H1 (cell line): ENCODE results near the gene PCDH9. TPM values are rescaled to one million over a fixed set of nuclear protein-coding genes. Genes with fewer than 3 reads are reported as not detected.

ENCODE experiments used
- CTCF ChIA-PET: fragments of 300-600 bp; sonication (Branson Sonifier 250); formaldehyde crosslinking; loops from one replicate; lab custom pipeline; 2021; ENCODE audit not compliant: partially characterized antibody; lab: Charles Lee
- POLR2A ChIA-PET: fragments of 300-600 bp; sonication (Branson Sonifier 250); formaldehyde crosslinking; loops from one replicate; lab custom pipeline; 2021; ENCODE audit warnings: inconsistent platforms; ENCODE audit not compliant: partially characterized antibody; lab: Charles Lee
- DNase-seq, 2 experiments: peaks; one replicate each; pipeline versions ENCODE4 v3.0.0 to v3.0.0-alpha.2; 2010 to 2022; ENCODE audit warnings: low spot score in 2 of 2, low read depth in 1 of 2, mixed read lengths in 1 of 2
- FAIRE-seq: peaks from 2 replicates; lab custom pipeline; 2011; peaks lifted over from hg19 to GRCh38; lab: Jason Lieb, UNC
- H2AFZ ChIP-seq: 2 replicates; pipeline ENCODE4 v1.8.1; 2012; ENCODE audit warnings: low read length, inconsistent platforms
- H2AK5ac ChIP-seq: 2 replicates; pipeline ENCODE4 v1.6.1; 2013; ENCODE audit warnings: low read depth, low read length
- H2BK120ac ChIP-seq: replicated peaks from 2 replicates; pipeline ENCODE3; 2013; ENCODE audit warnings: low read depth, low read length, inconsistent platforms
- H2BK12ac ChIP-seq: 2 replicates; pipeline ENCODE4 v1.6.1; 2013; ENCODE audit warnings: low read depth, low read length
- H2BK15ac ChIP-seq: 2 replicates; pipeline ENCODE4 v1.6.1; 2013; ENCODE audit warnings: low read length
- H2BK20ac ChIP-seq: 2 replicates; pipeline ENCODE4 v1.6.1; 2013; ENCODE audit warnings: low read length
- H2BK5ac ChIP-seq: 2 replicates; pipeline ENCODE4 v1.6.1; 2013; ENCODE audit warnings: low read depth, low read length
- H3K14ac ChIP-seq: 2 replicates; pipeline ENCODE4 v1.6.1; 2013; ENCODE audit warnings: inconsistent platforms; ENCODE audit not compliant: insufficient read length
- H3K18ac ChIP-seq: 2 replicates; pipeline ENCODE4 v1.6.1; 2013; ENCODE audit warnings: low read length; ENCODE audit errors: extremely low read depth
- H3K23ac ChIP-seq: 2 replicates; pipeline ENCODE4 v1.6.1; 2013; ENCODE audit warnings: inconsistent platforms; ENCODE audit not compliant: insufficient read length
- H3K23me2 ChIP-seq: 2 replicates; pipeline ENCODE4 v1.6.1; 2013; ENCODE audit warnings: low read depth, low read length
- H3K27ac ChIP-seq: 2 replicates; pipeline ENCODE4 v1.6.1; 2011; ENCODE audit warnings: low read depth, low read length, inconsistent platforms
- H3K27me3 ChIP-seq, 4 experiments: replicated peaks in 1 of 4; 1 replicate in 1 of 4; 2 replicates in 3 of 4; pipeline versions ENCODE4 v1.6.1 to v1.8.1; 2011 to 2013; ENCODE audit warnings: low read length in 3 of 4, mild to moderate bottlenecking in 3 of 4, inconsistent platforms in 2 of 4, mixed read lengths in 2 of 4, moderate library complexity in 1 of 4; ENCODE audit not compliant: control insufficient read depth in 3 of 4, insufficient read depth in 3 of 4; ENCODE audit errors: extremely low read depth in 1 of 4
- H3K36me3 ChIP-seq, 4 experiments: 2 replicates each; pipeline versions ENCODE4 v1.6.1 to v1.8.1; 2011 to 2013; ENCODE audit warnings: mild to moderate bottlenecking in 4 of 4, low read length in 3 of 4, moderate library complexity in 2 of 4, control low read depth in 1 of 4, inconsistent platforms in 1 of 4; ENCODE audit not compliant: insufficient read depth in 4 of 4, control insufficient read depth in 2 of 4
- H3K4ac ChIP-seq: replicated peaks from 2 replicates; pipeline ENCODE3; 2013; ENCODE audit warnings: low read length, low read depth, mixed read lengths, inconsistent platforms; ENCODE audit not compliant: insufficient read length
- H3K4me1 ChIP-seq, 4 experiments: replicated peaks in 1 of 4; 1 replicate in 1 of 4; 2 replicates in 3 of 4; pipeline versions ENCODE4 v1.6.1 to v1.8.1; 2011 to 2013; ENCODE audit warnings: low read length in 3 of 4, inconsistent platforms in 2 of 4, mixed read lengths in 1 of 4; ENCODE audit not compliant: insufficient read depth in 4 of 4, control insufficient read depth in 3 of 4
- H3K4me2 ChIP-seq, 2 experiments: 2 replicates each; pipeline versions ENCODE4 v1.6.1 to v1.8.1; 2011 to 2013; ENCODE audit warnings: low read depth in 2 of 2, low read length in 2 of 2, control low read depth in 1 of 2, inconsistent platforms in 1 of 2, mild to moderate bottlenecking in 1 of 2; ENCODE audit not compliant: insufficient read depth in 1 of 2
- H3K4me3 ChIP-seq, 4 experiments: fragments of 200-600, 300-600 bp in 1 of 4; sonication (generic), shearing (Covaris generic), sonication (Bioruptor Twin) in 1 of 4; 2 replicates each; pipeline versions ENCODE4 v1.5.1 to v1.8.1; 2011 to 2016; ENCODE audit warnings: low read length in 4 of 4, low read depth in 3 of 4, control low read depth in 2 of 4, inconsistent platforms in 2 of 4, mild to moderate bottlenecking in 2 of 4, mixed read lengths in 1 of 4, moderate library complexity in 1 of 4; ENCODE audit not compliant: insufficient read depth in 2 of 4; ENCODE audit errors: extremely low read depth in 1 of 4
- H3K56ac ChIP-seq: replicated peaks from 2 replicates; pipeline ENCODE3; 2013; ENCODE audit warnings: low read depth, mild to moderate bottlenecking, mixed read lengths, low read length, inconsistent platforms; ENCODE audit not compliant: insufficient read length
- H3K79me1 ChIP-seq: 2 replicates; pipeline ENCODE4 v1.6.1; 2013; ENCODE audit warnings: low read depth, low read length, control low read depth
- H3K79me2 ChIP-seq, 2 experiments: 2 replicates each; pipeline versions ENCODE4 v1.6.1 to v1.8.1; 2012 to 2013; ENCODE audit warnings: low read length in 2 of 2, mild to moderate bottlenecking in 2 of 2, inconsistent platforms in 1 of 2; ENCODE audit not compliant: insufficient read depth in 2 of 2, control insufficient read depth in 1 of 2
- H3K9ac ChIP-seq, 4 experiments: replicated peaks in 1 of 4; 1 replicate in 1 of 4; 2 replicates in 3 of 4; pipeline versions ENCODE4 v1.6.1 to v1.8.1; 2011 to 2013; ENCODE audit warnings: low read depth in 3 of 4, low read length in 3 of 4, control low read depth in 2 of 4, mild to moderate bottlenecking in 2 of 4, moderate library complexity in 2 of 4, inconsistent platforms in 1 of 4; ENCODE audit errors: extremely low read depth in 1 of 4
- H3K9me3 ChIP-seq, 2 experiments: 2 replicates each; pipeline versions ENCODE4 v1.6.1 to v1.8.1; 2012 to 2013; ENCODE audit warnings: mild to moderate bottlenecking in 2 of 2, moderate library complexity in 2 of 2, control low read depth in 1 of 2, inconsistent platforms in 1 of 2, low read depth in 1 of 2, low read length in 1 of 2, mixed read lengths in 1 of 2; ENCODE audit not compliant: insufficient read depth in 2 of 2
- H4K20me1 ChIP-seq, 2 experiments: replicated peaks in 1 of 2; 2 replicates each; pipeline versions ENCODE3 to v1.8.1; 2011 to 2013; ENCODE audit warnings: inconsistent platforms in 2 of 2, low read length in 2 of 2, mild to moderate bottlenecking in 1 of 2; ENCODE audit not compliant: insufficient read depth in 2 of 2, control insufficient read depth in 1 of 2
- H4K5ac ChIP-seq: 2 replicates; pipeline ENCODE4 v1.6.1; 2013; ENCODE audit warnings: low read length, low read depth, mixed read lengths, inconsistent platforms; ENCODE audit not compliant: insufficient read length
- H4K8ac ChIP-seq: 2 replicates; pipeline ENCODE4 v1.8.0; 2013; ENCODE audit warnings: mild to moderate bottlenecking, moderate library complexity, low read length, inconsistent platforms; ENCODE audit not compliant: insufficient read depth; ENCODE audit errors: extremely low read depth
- H4K91ac ChIP-seq: replicated peaks from 2 replicates; pipeline ENCODE3; 2013; ENCODE audit warnings: low read length, mixed read lengths, inconsistent platforms; ENCODE audit not compliant: insufficient read length
- BACH1 ChIP-seq: IDR thresholded peaks from 2 replicates; pipeline ENCODE4 v1.6.1; 2012; ENCODE audit warnings: low read length, improper control_type of control experiment
- BCL11A ChIP-seq, 2 experiments: IDR thresholded peaks; one replicate each; pipeline ENCODE4 v1.6.1; 2011; ENCODE audit warnings: low read depth in 2 of 2, low read length in 2 of 2, mild to moderate bottlenecking in 2 of 2
- CREB1 ChIP-seq: IDR thresholded peaks from 2 replicates; pipeline ENCODE4 v1.6.1; 2012; ENCODE audit warnings: inconsistent platforms
- CTBP2 ChIP-seq: IDR thresholded peaks from 2 replicates; pipeline ENCODE4 v1.7.0; 2011; ENCODE audit warnings: borderline replicate concordance, mild to moderate bottlenecking, moderate library complexity, mixed read lengths, low read length; ENCODE audit not compliant: insufficient read depth, insufficient read length
- GTF2F1 ChIP-seq: IDR thresholded peaks from 2 replicates; pipeline ENCODE4 v1.6.1; 2012; ENCODE audit warnings: low read depth, low read length, improper control_type of control experiment, borderline replicate concordance
- NRF1 ChIP-seq: IDR thresholded peaks from 2 replicates; pipeline ENCODE4 v1.6.1; 2011; ENCODE audit warnings: mild to moderate bottlenecking, low read depth, low read length, improper control_type of control experiment
- POU5F1 ChIP-seq: IDR thresholded peaks from 2 replicates; pipeline ENCODE4 v1.6.1; 2011; ENCODE audit warnings: low read depth, mild to moderate bottlenecking, low read length, moderate library complexity
- SRF ChIP-seq: IDR thresholded peaks from 2 replicates; pipeline ENCODE4 v1.6.1; 2011; ENCODE audit warnings: mild to moderate bottlenecking, low read depth, low read length, moderate library complexity
- TAF1 ChIP-seq: IDR thresholded peaks from 2 replicates; pipeline ENCODE4 v1.6.1; 2011; ENCODE audit warnings: mild to moderate bottlenecking, low read depth, low read length
- TAF7 ChIP-seq: optimal IDR thresholded peaks from 2 replicates; pipeline ENCODE3; 2011; ENCODE audit warnings: low read depth, mild to moderate bottlenecking, inconsistent platforms, low read length, moderate library complexity, borderline replicate concordance
- WGBS, 2 experiments: shearing (Covaris generic) in 1 of 2; methylation state at CpG; one replicate each; pipeline versions ENCODE4 v1.1.6 to v1.1.7; 2013 to 2015; ENCODE audit warnings: low lambda C conversion rate in 2 of 2, mixed read lengths in 2 of 2, inconsistent platforms in 1 of 2, low coverage in 1 of 2, missing lambda C conversion rate in 1 of 2; ENCODE audit not compliant: insufficient replicate concordance in 2 of 2, insufficient coverage in 1 of 2, insufficient read length in 1 of 2; ENCODE audit errors: extremely low coverage in 1 of 2, missing lambda C conversion rate in 1 of 2; 5-methylcytosine and 5-hydroxymethylcytosine counted together
- polyA plus RNA-seq, 7 experiments: library from polyadenylated mRNA; depleted of rRNA in 3 of 7; stranded (reverse) in 5 of 7; unstranded in 2 of 7; fragments of >200 nt in 5 of 7; fragments of 200-250 nt in 2 of 7; gene quantifications; 1 replicate in 5 of 7; 2 replicates in 1 of 7; 4 replicates in 1 of 7; pipeline versions ENCODE4 v1.2.1 to v1.2.3, GENCODE V29; 2011 to 2013; ENCODE audit warnings: missing spikeins in 2 of 7, mixed read lengths in 2 of 7
- total RNA-seq: library from RNA; stranded (reverse); fragmentation: NEBNext Ultra II Directional; extraction: Animal tissue kit (Norgen Biotek cat#: 25700); gene quantifications from 2 replicates; pipeline ENCODE4 v1.2.1, GENCODE V29; 2021

Gene PCDH9
- total and polyA plus RNA-seq, 2 of the 8 experiments (the other 6 are each of a cell fraction or from before 2014, with no cell fraction given) = 0.12 to 0.60 TPM

DNA sequence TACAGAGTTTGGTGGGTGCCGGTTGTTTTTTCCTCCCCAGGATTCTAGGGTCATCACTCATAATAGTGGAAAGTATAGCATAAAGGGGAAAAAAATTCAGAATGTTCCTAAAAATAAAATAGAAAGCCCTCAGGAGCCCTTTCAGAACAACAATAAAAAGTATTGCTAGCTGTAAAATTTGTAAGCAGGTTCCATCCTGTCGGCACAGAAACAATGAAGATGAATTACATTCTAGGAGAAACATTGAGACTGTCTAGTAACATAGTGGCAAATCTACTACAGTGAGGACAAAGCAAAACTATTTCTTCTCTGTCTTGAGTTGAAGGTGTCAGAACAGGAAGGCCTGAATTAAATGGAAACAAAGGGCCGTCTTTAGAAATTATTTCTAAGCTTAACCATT, 870.7 kb downstream of the PCDH9 start:
- CTCF ChIA-PET = interaction anchor here (1.2 kb wide), 1 partner anchor 19 kb away, joined by 4 read pairs; no protein-coding TSS in a partner anchor
- H3K27ac ChIP-seq = no peak overlapping the region
- TF ChIP-seq TAF1 = no peak
- no peak for TF ChIP-seq BACH1
- TF ChIP-seq NRF1 = no peak
- TF ChIP-seq GTF2F1 = no peak
- no peak for TF ChIP-seq SRF
- TF ChIP-seq CREB1 = no peak
- no peak for TF ChIP-seq POU5F1
- TF ChIP-seq TAF7 = no peak
- TF ChIP-seq CTBP2 = no peak
- no peak for TF ChIP-seq BCL11A (IDR thresholded peaks at IDR 0.05; ENCODE audit: low read depth in 2 of 2, low read length in 2 of 2)
- TF ChIP-seq, all 59 proteins: peak for 0
- H4K8ac ChIP-seq = no peak overlapping the region
- peaks cover 0 to 6% (median 0%) of the 10 kb centered on the region in 4 experiments; a peak in 1 of 7 replicates for H3K4me1 ChIP-seq
- no peaks in the 10 kb centered on the region for H4K20me1 ChIP-seq
- no peaks in the 10 kb centered on the region for H3K36me3 ChIP-seq
- H4K5ac ChIP-seq = no peak overlapping the region
- H2BK5ac ChIP-seq = no peak overlapping the region
- no peak overlapping the region for H2AFZ ChIP-seq
- H3K79me1 ChIP-seq = no peaks in the 10 kb centered on the region
- H3K4me3 ChIP-seq = no peak overlapping the region
- no peak for DNase-seq
- H2BK12ac ChIP-seq = no peak overlapping the region
- no peak overlapping the region for H2AK5ac ChIP-seq
- H3K4me2 ChIP-seq = no peak overlapping the region
- no peaks in the 10 kb centered on the region for H3K9me3 ChIP-seq
- H3K23ac ChIP-seq = no peak overlapping the region
- no peak overlapping the region for H3K14ac ChIP-seq
- no peak overlapping the region for H2BK20ac ChIP-seq
- H3K18ac ChIP-seq = no peak overlapping the region
- H2BK15ac ChIP-seq = no peak overlapping the region
- no peak overlapping the region for H2BK120ac ChIP-seq
- POLR2A ChIA-PET = no interaction called here
- 94% methylated on average over 3 of the region's 3 CpGs; no CpG with 5 or more reads in 1 of the 2 experiments for WGBS, 2 experiments
- H3K79me2 ChIP-seq = no peaks in the 10 kb centered on the region
- no peak overlapping the region for H3K9ac ChIP-seq
- H3K27me3 ChIP-seq = no peaks in the 10 kb centered on the region
- H3K56ac ChIP-seq = no peak overlapping the region
- no peaks in the 10 kb centered on the region for H3K23me2 ChIP-seq
- H4K91ac ChIP-seq = no peak overlapping the region
- FAIRE-seq = no peak
- no peak overlapping the region for H3K4ac ChIP-seq
